Adrenal gland (tissue), 12 donors: ENCODE data around the gene ZIC1. TPM values are rescaled to one million over a fixed set of nuclear protein-coding genes. Genes with fewer than 3 reads are reported as not detected.
A peak's percentile ranks its signal among the peaks of the same experiment; 100 is the strongest.

ENCODE experiments used
- DNase-seq, 7 donors: peaks; one replicate each; pipeline ENCODE4 v3.0.0-alpha.2; 2019 to 2020
- H3K27ac ChIP-seq, 5 donors: fragments of 200-600 bp; sonication (generic) in 4 of 5; 1 replicate in 3 of 5; 2 replicates in 2 of 5; pipeline versions ENCODE4 v1.5.1 to v1.8.0; 2016 to 2020; ENCODE audit warnings: mild to moderate bottlenecking in 1 of 5
- H3K27me3 ChIP-seq: fragments of 200-600 bp; 2 replicates; pipeline ENCODE4 v1.8.0; 2021
- H3K36me3 ChIP-seq, 2 donors: fragments of 200-600 bp; replicated peaks in 1 of 2; 1 replicate in 1 of 2; 2 replicates in 1 of 2; pipeline versions ENCODE4 v1.5.1 to v1.8.0; 2018 to 2022
- H3K4me1 ChIP-seq, 2 donors: fragments of 200-600 bp; replicated peaks in 1 of 2; 1 replicate in 1 of 2; 2 replicates in 1 of 2; pipeline versions ENCODE4 v1.5.1 to v1.8.0; 2018 to 2021
- H3K4me3 ChIP-seq, 4 donors: fragments of 200-600 bp; sonication (generic) in 3 of 4; one replicate each; pipeline ENCODE4 v1.5.1; 2016 to 2018
- H3K9me3 ChIP-seq, 3 donors: fragments of 200-600 bp; sonication (generic) in 1 of 3; replicated peaks in 1 of 3; 1 replicate in 2 of 3; 2 replicates in 1 of 3; pipeline versions ENCODE4 v1.5.1 to v1.8.0; 2016 to 2021
- CTCF ChIP-seq, 6 experiments: fragments of 450-650 bp in 4 of 6; fragments of 200-600 bp in 2 of 6; sonication (generic) in 1 of 6; IDR thresholded peaks; 1 replicate in 5 of 6; 2 replicates in 1 of 6; pipeline versions ENCODE4 v1.5.1 to v1.8.0; 2016 to 2021; ENCODE audit warnings: antibody characterized with exemption in 6 of 6, mild to moderate bottlenecking in 2 of 6, moderate library complexity in 1 of 6
- POLR2A ChIP-seq, 2 donors: fragments of 450-650 bp; IDR thresholded peaks; one replicate each; pipeline ENCODE4 v1.6.1; 2017; ENCODE audit warnings: antibody characterized with exemption in 2 of 2, mild to moderate bottlenecking in 2 of 2, moderate library complexity in 1 of 2
- WGBS, 4 donors: extraction: QIAGEN DNeasy Blood & Tissue Kit in 2 of 4; methylation state at CpG; one replicate each; pipeline versions ENCODE4 v1.1.5 to v1.1.7; 2013 to 2017; 5-methylcytosine and 5-hydroxymethylcytosine counted together
- intact Hi-C, 2 donors: fragments of 100-400 bp; cut with DNase I; formaldehyde crosslinking; loops; one replicate each; pipeline versions ENCODE4 v1.14.1 to v1.15.0; 2022 to 2023
- polyA plus RNA-seq, 3 donors: library from polyadenylated mRNA; stranded (reverse); fragments of 200-250 nt in 2 of 3; fragments of 350-450 nt in 1 of 3; fragmentation: Illumina TruSeq in 1 of 3; extraction: RNeasy Lipid Tissue Mini Kit (QIAGEN cat#74804) in 1 of 3; gene quantifications; one replicate each; pipeline ENCODE4 v1.2.3, GENCODE V29; 2013 to 2014
- total RNA-seq, 9 donors: library from RNA; depleted of rRNA in 4 of 9; stranded (reverse); fragments of >200 nt in 4 of 9; fragments of 120-200 nt in 1 of 9; fragmentation: NEBNext Ultra II Directional in 1 of 9; extraction: Animal tissue kit (Norgen Biotek cat#: 25700) in 1 of 9; gene quantifications; one replicate each; pipeline versions ENCODE4 v1.1.0 to v1.2.4, GENCODE V29; 2013 to 2023
- donor health status: healthy with polysubstance abuse.
- donor health status: Bipolar disorder and iron deficiency.
- donor health status: DM: yes; HTN: yes; CAD: no.
- donor health status: DM: no; HTN: no; CAD: no.
- donor health status: DM: no; HTN: no; CAD: no.
- donor health status: DM: yes; HTN: yes; CAD: no.

The ZIC1 gene
- total and polyA plus RNA-seq, 12 donors, result 0.08 to 0.64 (median 0.32) TPM; not detected in 9

GRCh38 chr3:147406028-147406931 is 2.9 kb upstream of the ZIC1 start, which contains the start of gene ZIC4:
TSS of gene ZIC4 (minus strand) at chr3:147406543. CDS start at chr3:147402797, 3,746 bp downstream.
- Histone ChIP-seq H3K4me3 (no peak within 1 kb of the TSS), H3K27me3 (peaks cover 94% of the 10 kb centered on the region), H3K4me1 (peaks cover 0 to 22% of the 10 kb centered on the region in 2 donors), H3K36me3 (no peaks in the 10 kb centered on the region), H3K27ac (no peak within 1 kb of the TSS), H3K9me3 (no peaks in the 10 kb centered on the region)
- TF ChIP-seq POLR2A (IDR thresholded peaks at IDR 0.05) (no peak), CTCF (IDR thresholded peaks at IDR 0.05) (no peak)
- intact Hi-C loops, result no loop called here
- WGBS, 4 donors, result 6 to 9% (median 8%) methylated on average over 21 to 25 of the region's 25 CpGs
- DNase-seq, result no peak

- Histone ChIP-seq H3K4me3 (no peak overlapping the region), H3K27me3 (peaks cover 95% of the 10 kb centered on the region), H3K4me1 (peaks cover 0 to 22% of the 10 kb centered on the region in 2 donors), H3K9me3 (no peaks in the 10 kb centered on the region), H3K36me3 (no peaks in the 10 kb centered on the region), H3K27ac (no peak overlapping the region)
- peak in 1 of 7 donors; percentile 14 for DNase-seq
- intact Hi-C loops, result no loop called here
- WGBS, 4 donors, result 8 to 11% (median 9%) methylated on average over 17 of the region's 17 CpGs
- TF ChIP-seq CTCF (IDR thresholded peaks at IDR 0.05), result no peak
- no peak for TF ChIP-seq POLR2A (IDR thresholded peaks at IDR 0.05)
Measured at GRCh38 chr3:147407114-147407497, 2.1 kb upstream of the ZIC1 start.

- no peaks in the 10 kb centered on the region for H3K9me3 ChIP-seq
- TF ChIP-seq POLR2A (IDR thresholded peaks at IDR 0.05), result no peak
- TF ChIP-seq CTCF (IDR thresholded peaks at IDR 0.05), result no peak
- H3K4me1 ChIP-seq, result peaks cover 0 to 22% of the 10 kb centered on the region in 2 donors
- H3K27me3 ChIP-seq, result peaks cover 95% of the 10 kb centered on the region
- intact Hi-C loops, result no loop called here
- WGBS, 4 donors, result 13 to 16% (median 14%) methylated on average over 27 of the region's 27 CpGs
- H3K27ac ChIP-seq, result no peak overlapping the region
- no peak overlapping the region for H3K4me3 ChIP-seq
- no peak for DNase-seq
- H3K36me3 ChIP-seq, result no peaks in the 10 kb centered on the region
Measured at GRCh38 chr3:147407498-147408187, 1.5 kb upstream of the ZIC1 start.
